PC-3 (cell line): Measurements from ENCODE around the gene CES2.

Experiments used
- EZH2 ChIP-seq: fragments of 300-600 bp; sonication (generic); IDR thresholded peaks from one replicate; pipeline ENCODE4 v1.6.1; 2017; ENCODE audit warnings: antibody characterized with exemption, mild to moderate bottlenecking, low read length; ENCODE audit not compliant: unreplicated experiment
- TF ChIP-seq, protein P1 (sequence below): fragments of 300-600 bp; sonication (generic); conservative IDR thresholded peaks from 2 replicates; pipeline ENCODE4 v1.5.1; 2017; ENCODE audit warnings: antibody characterized with exemption, low read depth, mild to moderate bottlenecking, low read length

DNA sequence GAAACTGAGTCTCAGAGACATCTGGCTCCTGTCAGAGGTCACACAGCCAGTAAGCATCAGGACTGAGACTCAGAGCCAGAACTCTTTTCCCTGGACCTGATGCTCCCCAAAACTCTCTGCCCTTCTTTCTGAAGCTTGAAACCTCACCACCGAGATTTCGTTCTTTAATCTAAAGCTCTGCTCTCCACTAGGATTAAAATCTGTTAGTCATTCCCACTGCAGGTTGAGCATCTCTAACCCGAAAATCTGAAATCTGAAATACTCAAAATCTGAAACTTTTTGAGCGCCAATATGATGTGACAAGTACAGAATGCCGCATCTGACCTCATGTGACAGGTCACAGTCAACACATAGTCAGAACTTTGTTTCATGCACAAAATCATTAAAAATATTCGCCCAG is 18.8 kb upstream of the CES2 start:
- TF ChIP-seq, protein P1, sequence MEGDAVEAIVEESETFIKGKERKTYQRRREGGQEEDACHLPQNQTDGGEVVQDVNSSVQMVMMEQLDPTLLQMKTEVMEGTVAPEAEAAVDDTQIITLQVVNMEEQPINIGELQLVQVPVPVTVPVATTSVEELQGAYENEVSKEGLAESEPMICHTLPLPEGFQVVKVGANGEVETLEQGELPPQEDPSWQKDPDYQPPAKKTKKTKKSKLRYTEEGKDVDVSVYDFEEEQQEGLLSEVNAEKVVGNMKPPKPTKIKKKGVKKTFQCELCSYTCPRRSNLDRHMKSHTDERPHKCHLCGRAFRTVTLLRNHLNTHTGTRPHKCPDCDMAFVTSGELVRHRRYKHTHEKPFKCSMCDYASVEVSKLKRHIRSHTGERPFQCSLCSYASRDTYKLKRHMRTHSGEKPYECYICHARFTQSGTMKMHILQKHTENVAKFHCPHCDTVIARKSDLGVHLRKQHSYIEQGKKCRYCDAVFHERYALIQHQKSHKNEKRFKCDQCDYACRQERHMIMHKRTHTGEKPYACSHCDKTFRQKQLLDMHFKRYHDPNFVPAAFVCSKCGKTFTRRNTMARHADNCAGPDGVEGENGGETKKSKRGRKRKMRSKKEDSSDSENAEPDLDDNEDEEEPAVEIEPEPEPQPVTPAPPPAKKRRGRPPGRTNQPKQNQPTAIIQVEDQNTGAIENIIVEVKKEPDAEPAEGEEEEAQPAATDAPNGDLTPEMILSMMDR = no peak
- TF ChIP-seq EZH2 = no peak
